COLO668 (cell line): ENCODE measurements around the gene OSBPL8.
"Not testable (repeated sequence)": the region's sequence is repeated elsewhere in the genome, so short reads cannot be mapped to it uniquely, and the experiment has no call there.

Experiments used
- DNase-seq: peaks from one replicate; lab custom pipeline; 2025; ENCODE audit not compliant: unreplicated experiment; lab: John Stamatoyannopoulos, UW

The OSBPL8 gene

DNA sequence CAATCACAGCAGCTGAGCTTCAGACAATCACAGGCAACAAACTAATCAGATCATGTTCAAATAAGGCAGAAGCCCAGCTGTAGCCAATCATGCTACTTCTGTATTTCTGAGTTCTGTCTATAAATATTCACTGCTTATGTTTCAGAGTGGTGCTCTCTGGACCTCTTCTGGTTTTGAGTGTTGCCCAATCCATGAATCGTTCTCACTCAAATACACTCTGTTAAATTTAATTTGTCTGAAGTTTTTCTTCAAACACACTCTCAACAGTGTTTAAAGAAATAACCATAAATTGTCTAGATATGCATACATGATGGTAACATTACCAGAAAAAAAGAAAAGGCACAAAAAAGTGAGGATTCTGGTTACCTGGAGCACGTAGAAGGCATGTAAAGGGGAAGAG, 133.4 kb downstream of the OSBPL8 start:
- DNase-seq = no peak

DNA sequence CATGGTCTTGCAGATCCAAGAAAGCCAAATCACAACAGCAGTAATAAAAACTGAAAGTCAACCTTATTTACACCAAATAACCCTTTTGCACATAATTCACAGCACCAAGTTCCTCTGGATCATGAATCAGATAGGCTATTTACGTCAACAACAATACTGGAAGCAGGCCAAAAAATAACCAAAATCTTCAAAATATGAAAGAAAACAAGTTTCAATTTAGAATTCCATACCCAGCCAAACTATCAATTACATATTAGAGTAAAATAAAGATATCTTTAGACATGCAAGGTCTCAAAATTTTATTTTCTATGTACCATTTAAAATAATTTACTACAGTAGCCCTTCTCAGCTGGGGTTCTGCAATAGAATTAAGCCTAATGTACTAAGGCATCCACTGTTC, 134.6 kb downstream of the OSBPL8 start:
- DNase-seq = no peak

DNA sequence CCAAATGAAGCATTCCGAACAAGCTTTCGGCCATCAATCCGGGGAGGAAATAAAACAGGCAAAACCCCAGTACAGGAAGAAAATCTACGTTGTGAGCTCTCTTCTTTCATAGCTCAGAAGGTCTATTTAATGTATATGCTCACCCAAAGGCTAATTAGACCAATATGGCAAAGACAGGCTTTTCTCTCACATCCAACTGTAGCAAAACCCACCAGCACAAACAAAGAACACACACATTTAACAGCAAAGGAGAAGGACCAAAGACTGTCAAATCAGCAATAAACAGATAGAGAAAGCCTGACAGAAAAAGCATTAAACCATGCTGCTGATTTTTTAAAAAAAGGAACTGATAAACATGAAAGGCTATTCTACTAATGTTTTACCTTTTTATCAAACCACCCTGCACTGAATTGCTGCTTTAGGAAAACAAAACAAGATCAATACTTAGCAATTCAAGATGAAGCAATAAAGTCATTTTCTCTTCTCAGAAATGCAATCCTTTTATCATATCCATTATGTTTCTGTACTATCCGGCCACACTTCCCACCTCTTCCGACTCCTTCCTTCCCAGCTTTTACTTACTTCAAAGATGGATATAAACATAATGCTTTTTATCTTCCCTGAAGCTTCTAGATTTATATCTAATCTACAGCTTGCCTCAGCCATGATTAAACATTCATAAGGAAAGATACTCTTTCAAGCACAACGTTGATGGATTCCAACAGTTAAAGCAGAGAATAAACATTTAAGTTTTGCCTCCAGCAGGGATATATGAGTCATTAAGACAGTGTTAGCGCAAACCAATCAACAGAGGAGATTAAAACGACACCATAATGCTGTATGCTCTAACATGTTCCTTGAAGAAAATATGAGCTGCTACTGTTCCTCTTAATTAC, 136.8 kb downstream of the OSBPL8 start:
- DNase-seq = no peak

DNA sequence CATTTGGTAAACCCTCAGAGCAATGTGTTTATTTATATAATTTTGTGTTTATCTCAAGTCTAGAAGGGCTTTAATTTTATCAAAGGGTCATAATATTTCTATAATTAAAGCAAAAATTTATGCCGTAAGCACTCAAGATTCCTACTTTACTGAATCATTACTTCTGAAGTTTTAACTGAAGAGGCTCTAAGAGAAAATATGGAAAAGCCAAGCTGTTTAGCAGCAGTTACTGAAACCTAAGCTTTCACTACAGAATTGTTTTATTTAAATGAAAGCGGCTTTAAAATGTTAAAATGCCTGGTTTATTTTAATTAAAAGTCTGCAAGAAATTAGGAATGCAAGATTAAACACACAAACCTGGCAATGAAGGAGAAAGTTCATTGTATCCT, 137.4 kb downstream of the OSBPL8 start:
- DNase-seq = no peak

DNA sequence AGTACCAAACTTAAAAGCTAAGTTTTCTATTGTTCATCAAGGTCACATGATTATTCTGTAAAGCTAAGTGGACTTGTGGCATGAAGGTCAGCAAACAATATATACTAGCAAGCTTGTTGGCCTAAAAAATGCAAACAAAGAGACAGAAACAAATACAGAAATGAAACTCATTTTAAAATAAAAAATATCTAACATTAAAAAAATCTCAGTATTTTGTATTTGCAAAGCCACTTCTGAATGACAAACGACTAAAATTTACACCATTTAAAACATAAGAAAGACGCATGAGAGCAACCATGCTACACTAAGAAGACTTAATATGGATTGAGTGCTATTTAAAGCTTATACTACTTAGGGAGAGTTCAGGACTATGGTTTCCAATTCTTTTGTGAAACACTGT, 138.5 kb downstream of the OSBPL8 start:
- DNase-seq = no peak

DNA sequence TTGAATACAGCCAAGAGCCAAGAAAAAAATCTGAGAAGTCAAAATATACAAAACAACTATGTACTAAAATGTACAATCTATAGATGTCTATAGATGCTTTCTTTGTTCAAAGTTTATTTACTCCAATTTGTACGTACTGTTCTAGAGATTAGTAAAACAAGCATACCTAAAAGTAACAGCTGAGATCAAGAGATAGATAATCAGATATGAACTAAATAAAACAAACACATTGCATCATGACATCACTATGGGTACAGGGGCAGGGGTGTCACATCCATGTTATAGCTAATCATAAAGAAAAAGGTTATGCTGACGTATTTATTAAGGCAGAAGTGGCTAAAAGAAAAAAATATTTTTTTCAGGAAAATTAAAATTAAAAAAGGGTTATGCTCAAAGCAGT, 139.3 kb downstream of the OSBPL8 start:
- no peak for DNase-seq

DNA sequence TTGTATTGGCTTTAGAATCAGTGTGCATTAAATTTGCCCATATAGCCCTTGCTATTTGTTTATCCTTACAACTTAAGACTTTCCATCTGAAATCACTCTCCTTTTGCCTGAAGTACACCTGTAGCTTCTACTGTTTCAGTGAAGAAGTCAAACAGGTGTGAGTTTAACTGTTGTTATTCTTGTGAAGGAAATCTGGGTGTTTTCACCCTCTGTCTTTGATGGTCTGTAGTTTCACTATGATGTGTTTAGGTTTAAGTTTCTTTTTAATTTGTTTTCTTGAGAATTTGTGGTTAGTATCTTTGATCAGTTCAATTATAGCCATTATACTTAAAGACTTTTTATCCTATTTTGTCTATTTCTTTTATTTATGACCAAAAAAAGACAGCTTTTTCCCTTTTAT, 142.5 kb downstream of the OSBPL8 start:
- no peak for DNase-seq

DNA sequence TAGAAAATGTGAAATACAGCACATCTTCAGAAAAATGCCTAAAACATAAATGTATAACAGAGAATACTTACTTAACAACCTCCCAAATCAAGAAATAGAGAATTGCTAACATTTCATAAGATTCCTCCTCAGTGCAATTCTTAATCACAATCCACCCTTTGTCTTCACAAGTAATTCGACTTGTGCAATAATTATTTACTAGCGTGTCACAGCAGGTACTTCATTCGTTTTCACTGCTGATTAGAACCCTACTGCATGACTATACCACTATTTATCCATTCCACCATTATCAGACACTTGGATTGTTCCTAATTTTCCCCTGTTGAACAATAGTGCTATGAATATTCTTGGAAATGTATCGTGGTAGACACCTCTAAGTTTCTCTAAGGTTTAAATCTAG, 146.4 kb downstream of the OSBPL8 start:
- DNase-seq = no peak

DNA sequence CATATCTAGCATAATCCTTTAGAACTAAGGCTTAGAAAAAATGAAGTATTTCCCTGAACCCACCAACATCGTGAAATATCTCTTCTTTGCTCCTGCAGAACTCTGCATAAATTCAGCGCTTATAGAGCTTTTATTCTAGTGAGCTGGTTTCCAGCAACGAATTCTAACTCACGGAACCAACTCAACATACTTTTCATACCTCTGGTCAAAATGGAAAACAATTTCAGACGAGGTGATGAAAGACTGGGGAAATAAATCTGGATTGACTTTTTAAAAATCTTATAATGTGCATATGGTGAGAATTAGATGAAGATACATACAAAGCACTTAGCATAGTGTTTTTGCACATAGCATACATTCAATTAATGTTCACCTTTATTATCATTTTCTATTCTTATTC, 148.8 kb downstream of the OSBPL8 start:
- DNase-seq = no peak

DNA sequence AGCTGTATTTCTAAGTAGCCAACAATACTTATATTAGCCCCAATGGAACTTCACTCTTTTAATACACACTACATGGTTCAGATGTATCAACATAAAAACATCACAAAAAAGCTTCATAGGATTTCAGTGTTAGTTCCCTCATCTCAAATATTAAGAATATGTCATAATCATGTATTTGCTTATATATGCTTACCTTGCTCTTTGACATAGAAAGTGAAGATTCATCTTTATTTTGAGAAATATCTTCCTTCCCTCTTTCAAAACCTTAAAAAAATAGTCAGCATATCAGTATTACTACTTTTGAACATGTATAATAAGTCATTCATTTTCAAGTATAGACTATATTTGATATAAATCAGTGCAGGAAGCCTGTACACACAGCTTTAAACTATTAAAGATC, 149.2 kb downstream of the OSBPL8 start:
- no peak for DNase-seq

DNA sequence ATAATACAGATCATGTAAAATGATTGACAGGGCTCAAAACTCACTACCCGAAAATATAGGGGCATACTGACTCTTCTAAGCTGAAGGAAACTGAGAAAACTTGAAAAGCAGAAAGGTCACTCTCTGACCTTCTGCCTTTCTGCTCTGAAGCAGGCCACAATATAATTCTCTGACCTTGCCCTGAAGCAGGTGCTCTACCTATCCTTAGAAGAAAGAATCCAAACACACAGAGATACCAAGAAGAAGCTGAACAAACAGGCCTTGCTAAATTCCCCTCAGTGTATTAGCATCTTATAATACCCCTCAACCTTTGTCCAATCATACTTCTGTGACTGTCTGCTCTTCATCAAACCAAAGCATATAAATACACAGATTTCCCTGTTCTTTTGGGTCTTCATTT, 150.5 kb downstream of the OSBPL8 start:
- DNase-seq = no peak

DNA sequence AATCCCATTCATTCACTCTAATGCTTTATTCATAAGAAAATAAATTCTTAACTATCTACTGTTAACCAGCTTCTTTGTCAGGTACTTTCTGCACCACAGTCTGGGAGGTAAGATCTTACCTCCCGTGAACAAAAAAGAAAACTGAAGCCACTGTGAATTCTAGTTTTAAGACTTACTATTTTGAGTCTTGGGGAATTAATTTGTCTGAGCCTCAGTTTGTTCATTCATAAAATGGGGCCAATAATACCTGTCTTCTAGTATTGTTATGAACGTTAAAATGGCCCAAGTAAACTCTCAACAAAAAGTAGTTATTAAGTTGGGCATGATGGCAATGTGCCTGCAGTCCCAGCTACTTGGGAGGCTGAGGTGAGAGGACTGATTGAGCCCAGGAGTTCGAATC, 151.9 kb downstream of the OSBPL8 start:
- no peak for DNase-seq

DNA sequence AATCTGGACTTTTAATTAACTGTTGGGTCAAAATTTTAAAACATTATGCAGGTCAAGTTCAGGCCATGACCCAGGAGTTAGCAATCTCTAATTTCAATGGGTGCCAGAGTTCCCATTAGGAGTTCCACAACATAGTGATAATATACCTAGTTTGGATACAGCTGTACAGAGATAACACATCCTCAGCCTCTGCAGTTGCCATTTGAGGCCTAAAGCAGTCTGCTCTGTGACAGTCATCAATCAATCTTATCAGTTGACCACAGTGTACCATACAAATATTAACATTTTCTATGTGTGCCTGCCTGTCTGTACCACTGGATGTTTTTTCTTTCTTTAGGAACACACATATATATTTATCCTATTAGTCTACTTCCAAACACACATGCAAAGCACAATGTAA, 157.3 kb downstream of the OSBPL8 start:
- no peak for DNase-seq

DNA sequence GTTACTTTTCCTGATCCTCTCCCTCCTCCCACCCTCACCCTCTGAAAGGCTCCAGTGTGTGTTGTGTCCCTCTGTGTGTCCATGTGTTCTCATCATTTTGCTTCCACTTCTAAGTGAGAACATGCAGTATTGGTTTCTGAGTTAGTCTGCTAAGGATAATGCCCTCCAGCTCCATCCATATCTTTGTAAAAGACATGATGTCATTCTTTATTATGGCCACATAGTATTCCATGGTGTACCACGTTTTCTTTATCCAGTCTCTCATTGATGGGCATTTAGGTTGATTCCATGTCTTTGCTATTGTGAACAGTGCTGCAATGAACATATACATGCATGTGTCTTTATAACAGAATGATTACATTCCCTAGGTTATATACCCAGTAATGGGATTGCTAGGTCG, 159.4 kb downstream of the OSBPL8 start:
- DNase-seq = no peak

DNA sequence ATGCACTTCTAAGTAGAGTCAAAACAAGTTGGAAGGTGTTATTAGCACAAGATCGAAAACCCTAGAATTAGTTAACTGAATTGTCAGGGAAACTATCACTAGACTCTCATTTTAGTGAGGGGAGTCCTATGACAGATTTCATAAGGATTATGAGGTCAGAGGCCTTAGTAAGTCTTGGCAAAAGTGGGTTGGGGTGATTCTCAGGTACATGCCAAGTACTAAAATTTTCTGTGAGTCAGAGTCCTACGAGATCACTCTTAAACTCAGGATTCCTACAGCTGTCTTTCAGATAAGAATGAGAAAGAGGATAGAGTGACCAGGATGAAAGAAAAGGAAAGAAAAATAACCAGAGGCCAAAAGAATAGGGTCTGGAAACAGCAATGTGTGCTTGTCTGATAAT, 160.5 kb downstream of the OSBPL8 start:
- DNase-seq = no peak

DNA sequence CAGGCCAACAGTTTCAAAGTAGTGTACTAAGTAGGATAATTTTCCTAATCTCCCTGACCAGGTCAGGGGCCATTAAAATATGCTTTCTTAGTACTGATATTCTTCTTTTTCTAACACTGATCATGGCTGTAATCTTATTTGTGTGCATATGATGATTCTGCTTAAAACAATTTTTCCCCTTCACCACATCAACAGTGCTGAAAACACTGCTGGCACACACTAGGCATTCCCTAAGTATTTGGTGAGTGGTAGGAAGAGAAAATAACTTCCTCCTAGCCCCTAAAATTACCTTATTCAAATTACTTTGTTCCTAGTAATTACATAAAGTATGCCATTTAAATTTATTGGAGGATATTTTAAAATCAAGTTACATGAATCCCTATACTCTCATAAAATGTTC, 161.5 kb downstream of the OSBPL8 start:
- DNase-seq = no peak

DNA sequence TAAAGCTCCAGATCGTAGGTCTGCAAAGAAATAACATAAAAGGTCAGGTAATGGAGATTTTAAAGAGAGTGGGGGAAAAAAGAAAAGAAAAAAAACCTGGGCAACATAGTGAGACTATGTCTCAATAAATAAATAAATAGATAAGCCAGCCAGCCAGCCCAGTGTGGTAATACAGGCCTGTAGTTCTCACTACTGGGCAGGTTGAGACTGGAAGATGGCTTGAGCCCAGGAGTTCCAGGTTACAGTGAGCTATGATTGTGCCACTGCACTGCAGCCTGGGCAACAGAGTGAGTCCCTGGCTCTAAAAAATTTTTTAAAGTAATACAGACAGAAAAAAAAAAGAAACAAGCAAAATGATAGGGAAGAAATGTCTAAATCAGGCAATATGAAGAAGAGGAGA, 168.1 kb downstream of the OSBPL8 start:
- DNase-seq = no peak

DNA sequence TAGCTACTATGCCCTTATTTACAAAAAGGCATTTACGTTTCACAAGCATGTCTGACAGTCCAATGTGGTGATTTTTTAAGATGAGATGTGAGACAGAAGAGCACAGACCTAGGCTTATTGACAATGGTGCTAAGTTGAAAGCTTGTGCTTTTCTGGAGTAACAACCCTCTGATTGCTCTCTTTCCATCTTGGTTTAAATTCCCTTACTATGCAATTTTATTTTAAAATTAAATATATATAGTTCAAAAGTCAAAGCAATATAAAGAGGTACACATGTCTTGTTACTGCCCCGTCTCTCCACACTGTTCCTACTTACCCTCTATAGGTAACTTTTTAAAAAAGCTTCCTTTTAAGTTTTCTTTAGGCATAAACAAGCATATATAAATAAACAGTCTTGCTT, 172.0 kb downstream of the OSBPL8 start:
- DNase-seq = no peak

DNA sequence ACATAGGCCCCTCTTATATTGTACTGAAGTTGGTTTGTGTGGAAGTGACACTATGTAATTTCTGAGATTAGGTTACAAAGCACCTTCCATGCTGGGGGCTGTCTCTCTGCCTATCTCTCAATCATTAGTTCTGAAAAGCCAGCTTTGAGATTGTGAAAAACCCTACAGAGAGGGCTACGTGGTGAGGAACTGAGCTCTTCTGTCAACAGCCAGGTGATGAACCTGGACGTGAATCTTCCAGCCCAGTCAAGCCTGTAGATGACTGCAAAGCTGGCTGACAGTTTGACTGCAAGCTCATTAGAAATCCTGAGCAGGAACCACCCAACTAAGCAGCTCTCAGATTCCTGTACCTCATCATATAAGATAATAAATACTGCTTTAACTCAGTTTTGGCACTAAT, 175.0 kb downstream of the OSBPL8 start:
- no peak for DNase-seq

DNA sequence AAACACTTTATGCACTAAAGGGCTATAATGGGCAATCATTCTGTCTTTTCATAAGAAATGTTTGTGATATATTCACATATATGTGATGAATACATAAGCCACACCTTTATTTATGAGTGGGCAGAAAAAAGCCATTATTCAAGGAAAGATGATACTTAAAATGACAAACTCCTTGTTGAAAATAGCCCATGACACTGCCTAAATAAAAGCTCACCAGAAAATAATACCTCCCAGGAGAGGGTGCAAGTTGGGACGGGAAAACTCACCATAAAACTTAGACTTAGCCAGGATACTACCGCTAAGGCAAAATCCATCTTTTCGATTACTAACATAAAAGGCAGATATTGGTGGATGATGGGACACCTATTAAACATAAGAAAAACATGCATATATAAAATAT, 175.6 kb downstream of the OSBPL8 start:
- DNase-seq = no peak

DNA sequence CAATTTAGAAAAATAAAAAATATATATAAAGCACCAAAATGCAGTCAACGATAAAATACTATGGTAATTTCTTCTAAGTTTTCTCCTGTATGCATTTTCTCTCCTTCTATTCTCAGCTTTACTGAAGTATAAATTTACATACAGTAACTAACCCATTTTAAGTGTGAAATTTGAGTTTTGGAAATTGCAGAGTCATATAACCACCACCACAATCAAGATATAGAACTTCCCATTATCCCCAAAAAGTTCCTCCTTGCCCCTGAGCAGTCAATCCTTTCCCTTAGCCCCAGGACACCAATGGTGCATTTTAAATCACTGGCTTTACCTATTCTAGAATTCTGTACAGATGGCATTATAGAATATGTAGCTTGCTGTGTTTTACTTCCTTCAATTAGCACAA, 180.3 kb downstream of the OSBPL8 start:
- DNase-seq = no peak

DNA sequence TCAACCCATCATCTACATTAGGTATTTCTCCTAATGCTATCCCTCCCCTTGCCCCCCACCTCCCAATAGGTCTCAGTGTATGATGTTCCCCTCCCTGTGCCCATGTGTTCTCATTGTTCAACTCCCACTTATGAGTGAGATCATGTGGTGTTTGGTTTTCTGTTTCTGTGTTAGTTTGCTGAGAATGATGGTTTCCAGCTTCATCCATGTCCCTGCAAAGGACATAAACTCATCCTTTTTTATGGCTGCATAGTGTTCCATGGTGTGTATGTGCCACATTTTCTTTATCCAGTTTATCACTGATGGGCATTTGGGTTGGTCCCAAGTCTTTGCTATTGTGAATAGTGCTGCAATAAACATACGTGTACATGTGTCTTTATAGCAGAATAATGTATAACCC, 182.7 kb downstream of the OSBPL8 start:
- not testable (repeated sequence) for DNase-seq

DNA sequence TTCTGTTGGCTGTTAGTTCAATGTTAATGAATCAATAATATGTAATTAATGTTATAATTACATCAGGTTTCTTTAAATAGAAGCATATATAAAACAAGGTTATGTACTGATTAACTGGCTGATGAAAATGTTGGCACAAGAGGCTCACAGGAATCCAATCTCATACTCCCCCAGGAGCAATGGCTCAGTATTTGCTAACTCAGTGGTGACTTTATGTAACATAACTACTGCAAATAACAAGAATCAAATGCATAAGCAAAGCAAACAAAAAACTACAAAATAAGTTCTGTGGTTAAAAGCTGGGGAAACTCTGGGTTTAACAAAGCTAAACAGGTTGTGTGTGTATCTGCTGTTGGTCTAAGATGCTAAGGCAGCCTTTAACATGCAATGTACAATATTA, 183.6 kb downstream of the OSBPL8 start:
- no peak for DNase-seq
